ENCODE results near the gene CCDC78. TPM values are rescaled to one million over a fixed set of nuclear protein-coding genes. Genes with fewer than 3 reads are reported as not detected.

Gene CCDC78
- 7.6 TPM for total RNA-seq

DNA sequence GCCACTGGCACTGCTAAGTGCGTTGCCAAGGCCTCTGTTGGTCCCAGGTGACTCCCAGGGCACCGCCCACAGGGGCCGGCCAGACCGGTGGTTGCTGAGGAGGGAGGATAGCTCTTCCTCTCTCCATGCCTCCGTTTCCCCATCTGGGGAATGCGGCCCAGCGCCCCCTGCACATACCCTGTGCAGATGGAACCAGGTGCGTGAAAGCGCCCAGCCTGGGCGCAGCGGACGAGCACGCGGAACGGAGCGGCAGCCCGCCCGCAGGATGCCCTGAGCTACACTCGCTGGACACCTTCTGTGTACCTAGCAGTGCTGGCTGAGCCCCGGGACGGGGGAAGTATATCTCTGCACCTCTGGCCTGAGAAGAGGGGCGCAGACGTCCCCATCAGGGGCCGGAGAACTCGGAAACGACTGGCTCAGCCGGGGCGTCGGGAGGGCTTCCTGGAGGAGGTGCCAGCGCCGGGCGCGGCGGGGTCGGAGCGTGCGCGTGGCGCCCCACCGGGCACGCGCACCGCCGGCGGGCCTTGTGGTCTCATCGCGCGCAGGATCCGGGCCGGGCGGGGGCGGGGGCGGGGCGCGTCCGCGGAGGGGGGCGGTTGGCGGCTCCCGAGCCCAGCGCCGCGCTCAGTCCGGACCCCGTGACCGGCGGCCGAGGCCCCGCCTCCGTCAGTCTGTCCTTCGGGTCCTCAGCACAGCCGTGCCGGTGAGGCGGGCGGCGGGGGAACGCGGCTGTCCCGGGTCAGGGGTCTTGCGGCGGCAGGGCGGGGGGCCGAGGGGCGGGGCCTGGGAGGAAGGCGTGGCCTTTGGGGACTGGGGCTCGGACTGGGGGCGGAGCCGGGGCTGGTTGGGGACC lies at the start of gene CCDC78, which contains the start of gene HAGHL:
TSS of gene CCDC78 (minus strand) at position 6 of the 853 bp plus-strand sequence. CDS start 76 bp downstream, outside the sequence.
TSS of gene HAGHL (plus strand) at position 669 of the 853 bp plus-strand sequence. CDS start 404 bp downstream, outside the sequence.
- no peak for DNase-seq (ENCODE audit: extremely low spot score in 2 of 2)
- no peaks in the 10 kb centered on the region for H3K36me3 ChIP-seq
- peak within 1 kb of the TSS; percentile 48 to 54 for H3K4me3 ChIP-seq
- peak within 1 kb of the TSS; percentile 10 for H3K27ac ChIP-seq
- intact Hi-C loops (cut with DNase I): no loop called here
- peaks cover 45% of the 10 kb centered on the region for H3K4me1 ChIP-seq
- no peaks in the 10 kb centered on the region for H3K9me3 ChIP-seq
- TF ChIP-seq POLR2A (IDR thresholded peaks at IDR 0.05): no peak
- no peak for TF ChIP-seq POLR2AphosphoS5 (IDR thresholded peaks at IDR 0.05; ENCODE audit: insufficient read depth in 1 of 2, low read depth in 1 of 2)
- TF ChIP-seq, protein P1, sequence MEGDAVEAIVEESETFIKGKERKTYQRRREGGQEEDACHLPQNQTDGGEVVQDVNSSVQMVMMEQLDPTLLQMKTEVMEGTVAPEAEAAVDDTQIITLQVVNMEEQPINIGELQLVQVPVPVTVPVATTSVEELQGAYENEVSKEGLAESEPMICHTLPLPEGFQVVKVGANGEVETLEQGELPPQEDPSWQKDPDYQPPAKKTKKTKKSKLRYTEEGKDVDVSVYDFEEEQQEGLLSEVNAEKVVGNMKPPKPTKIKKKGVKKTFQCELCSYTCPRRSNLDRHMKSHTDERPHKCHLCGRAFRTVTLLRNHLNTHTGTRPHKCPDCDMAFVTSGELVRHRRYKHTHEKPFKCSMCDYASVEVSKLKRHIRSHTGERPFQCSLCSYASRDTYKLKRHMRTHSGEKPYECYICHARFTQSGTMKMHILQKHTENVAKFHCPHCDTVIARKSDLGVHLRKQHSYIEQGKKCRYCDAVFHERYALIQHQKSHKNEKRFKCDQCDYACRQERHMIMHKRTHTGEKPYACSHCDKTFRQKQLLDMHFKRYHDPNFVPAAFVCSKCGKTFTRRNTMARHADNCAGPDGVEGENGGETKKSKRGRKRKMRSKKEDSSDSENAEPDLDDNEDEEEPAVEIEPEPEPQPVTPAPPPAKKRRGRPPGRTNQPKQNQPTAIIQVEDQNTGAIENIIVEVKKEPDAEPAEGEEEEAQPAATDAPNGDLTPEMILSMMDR (IDR thresholded peaks at IDR 0.05): no peak
- no peaks in the 10 kb centered on the region for H3K27me3 ChIP-seq

DNA sequence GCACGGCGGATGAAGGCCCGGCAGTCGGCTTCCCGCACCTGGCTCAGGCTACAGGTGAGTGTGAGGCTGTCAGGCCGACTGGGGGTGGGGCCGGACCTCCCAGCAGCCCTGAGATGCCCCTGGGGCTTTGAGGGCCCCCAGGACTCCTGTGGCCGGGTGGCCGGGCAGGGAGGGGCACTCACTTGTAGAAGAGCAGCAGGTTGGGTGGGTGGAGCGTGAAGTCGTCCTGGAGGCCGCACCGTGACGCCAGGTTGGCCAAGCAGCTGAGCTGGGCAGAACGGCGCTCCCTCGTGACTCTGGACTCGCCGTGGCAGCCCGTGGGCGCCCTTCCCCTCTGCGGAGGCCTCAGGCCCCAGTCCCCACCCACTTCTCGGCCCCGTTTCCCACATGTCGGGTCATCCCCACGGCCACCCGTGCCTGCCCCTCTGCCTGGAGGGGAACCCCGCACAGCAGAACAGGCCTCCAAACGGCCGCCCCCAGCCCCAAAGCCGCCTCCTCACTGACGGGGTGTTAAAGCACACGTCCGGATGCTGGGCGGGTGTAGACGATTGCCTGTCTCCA lies 49.1 kb upstream of the CCDC78 start:
- H3K27ac ChIP-seq: no peak overlapping the region
- no peak for DNase-seq (ENCODE audit: extremely low spot score in 2 of 2)
- intact Hi-C loops (cut with DNase I): no loop called here
- no peak for TF ChIP-seq POLR2AphosphoS5 (IDR thresholded peaks at IDR 0.05; ENCODE audit: insufficient read depth in 1 of 2, low read depth in 1 of 2)
- no peaks in the 10 kb centered on the region for H3K9me3 ChIP-seq
- no peaks in the 10 kb centered on the region for H3K36me3 ChIP-seq
- no peak overlapping the region for H3K4me3 ChIP-seq
- H3K27me3 ChIP-seq: no peaks in the 10 kb centered on the region
- no peaks in the 10 kb centered on the region for H3K4me1 ChIP-seq

DNA sequence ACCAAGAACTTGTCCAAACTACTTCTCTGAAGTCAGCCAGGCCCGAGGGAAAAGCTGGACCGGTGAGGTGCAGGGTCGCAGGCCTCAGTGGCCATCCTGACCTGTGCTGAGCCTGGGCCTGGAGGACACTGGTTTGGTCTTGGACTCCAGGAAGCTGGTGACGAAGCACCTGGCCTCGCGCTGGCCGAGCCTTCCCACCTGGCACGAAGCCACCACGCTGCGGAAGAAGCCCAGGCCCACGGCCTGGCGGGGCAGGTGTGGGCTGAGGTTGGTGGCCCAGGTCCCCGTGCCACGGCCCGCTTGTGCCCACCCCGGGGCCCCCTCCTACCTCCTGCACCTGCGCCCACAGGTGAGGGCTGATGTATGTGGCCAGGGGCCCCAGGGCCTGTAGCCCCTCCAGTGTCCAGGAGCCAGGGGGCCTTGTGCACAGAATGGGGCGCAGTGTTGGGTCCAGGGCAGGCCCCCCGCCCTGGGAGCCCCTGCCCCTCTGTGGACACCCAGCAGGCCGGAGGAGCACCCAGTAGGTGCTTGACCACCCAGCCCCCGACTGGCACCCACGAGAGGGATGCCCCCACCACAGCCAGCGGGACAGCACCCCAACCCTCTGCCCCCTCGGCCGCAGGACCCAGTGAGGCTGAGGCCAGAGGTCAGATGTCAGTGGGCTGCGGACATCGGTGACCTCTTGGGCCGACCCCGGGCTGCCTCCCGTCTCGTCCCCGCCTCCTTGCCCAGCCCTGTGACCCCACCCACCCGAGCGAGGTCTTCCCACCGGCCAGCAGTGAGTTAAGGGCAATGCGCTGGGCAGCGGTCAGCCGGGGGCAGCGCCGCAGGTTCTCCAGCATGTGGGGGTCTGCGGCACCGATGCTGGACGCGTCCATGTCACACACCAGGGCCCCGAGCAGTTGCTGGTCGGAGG lies 48.1 kb upstream of the CCDC78 start:
- Histone ChIP-seq H3K36me3 (no peaks in the 10 kb centered on the region), H3K4me3 (no peak overlapping the region), H3K9me3 (no peaks in the 10 kb centered on the region), H3K27ac (no peak overlapping the region), H3K27me3 (no peaks in the 10 kb centered on the region), H3K4me1 (no peaks in the 10 kb centered on the region)
- intact Hi-C loops (cut with DNase I): no loop called here
- no peak for DNase-seq (ENCODE audit: extremely low spot score in 2 of 2)
- TF ChIP-seq POLR2AphosphoS5 (IDR thresholded peaks at IDR 0.05; ENCODE audit: insufficient read depth in 1 of 2, low read depth in 1 of 2): no peak
- TF ChIP-seq, protein P1 (IDR thresholded peaks at IDR 0.05): no peak
- no peak for TF ChIP-seq POLR2A (IDR thresholded peaks at IDR 0.05)

DNA sequence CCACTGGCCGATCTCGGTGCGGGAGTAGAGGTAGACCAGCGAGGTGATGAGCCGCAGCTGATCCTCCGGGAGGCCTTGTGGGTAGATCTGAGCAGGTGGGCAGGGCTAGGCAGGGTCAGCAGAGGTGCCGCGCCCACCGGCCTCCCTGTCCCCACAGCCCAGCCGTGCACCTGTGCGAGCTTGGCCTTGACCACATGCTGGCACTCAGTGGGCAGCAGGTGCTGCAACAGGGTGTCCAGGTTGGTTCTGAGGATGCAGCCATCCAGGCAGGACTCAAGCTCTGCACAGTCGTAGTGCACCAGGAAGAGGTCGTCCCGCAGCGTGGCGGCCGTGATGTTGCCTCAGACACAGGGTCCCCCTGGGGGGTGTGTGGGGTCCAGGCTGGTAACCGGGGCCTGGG lies 46.7 kb upstream of the CCDC78 start:
- no peak overlapping the region for H3K4me3 ChIP-seq
- H3K4me1 ChIP-seq: no peaks in the 10 kb centered on the region
- H3K27me3 ChIP-seq: no peaks in the 10 kb centered on the region
- H3K36me3 ChIP-seq: no peaks in the 10 kb centered on the region
- H3K27ac ChIP-seq: no peak overlapping the region
- DNase-seq (ENCODE audit: extremely low spot score in 2 of 2): no peak
- no peaks in the 10 kb centered on the region for H3K9me3 ChIP-seq
- TF ChIP-seq POLR2AphosphoS5 (IDR thresholded peaks at IDR 0.05; ENCODE audit: insufficient read depth in 1 of 2, low read depth in 1 of 2) (no peak), POLR2A (IDR thresholded peaks at IDR 0.05) (no peak)
- TF ChIP-seq, protein P1 (IDR thresholded peaks at IDR 0.05): no peak
- intact Hi-C loops (cut with DNase I): loop anchor here (1.0 kb wide), 1 partner anchor 317 kb away; no protein-coding TSS in a partner anchor

DNA sequence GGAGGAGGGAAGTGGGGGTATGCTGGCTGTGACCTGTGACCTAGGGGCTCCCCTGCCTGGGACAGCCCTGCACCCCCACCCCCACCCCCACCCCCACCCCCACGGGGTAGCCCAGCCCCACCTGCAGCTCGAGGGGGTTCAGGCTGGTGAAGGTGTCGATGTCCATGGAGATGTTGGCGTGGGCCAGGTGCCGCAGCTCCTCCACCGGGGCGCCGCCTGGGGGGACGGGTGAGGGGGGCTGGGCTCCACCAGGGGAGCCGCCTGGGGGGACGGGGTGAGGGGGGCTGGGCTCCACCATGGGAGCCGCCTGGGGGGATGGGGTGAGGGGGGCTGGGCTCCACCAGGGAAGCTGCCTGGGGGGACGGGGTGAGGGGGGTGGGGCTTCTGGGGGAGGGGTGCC lies 44.2 kb upstream of the CCDC78 start:
- no peaks in the 10 kb centered on the region for H3K9me3 ChIP-seq
- no peaks in the 10 kb centered on the region for H3K36me3 ChIP-seq
- no peak for DNase-seq (ENCODE audit: extremely low spot score in 2 of 2)
- H3K27ac ChIP-seq: no peak overlapping the region
- intact Hi-C loops (cut with DNase I): no loop called here
- H3K27me3 ChIP-seq: no peaks in the 10 kb centered on the region
- no peaks in the 10 kb centered on the region for H3K4me1 ChIP-seq
- H3K4me3 ChIP-seq: no peak overlapping the region
- no peak for TF ChIP-seq POLR2A (IDR thresholded peaks at IDR 0.05)
